GM19043 (cell line): ENCODE results near the gene WFIKKN1.

ENCODE experiments used
- ATAC-seq: cut with Tn5 transposase; IDR thresholded peaks from one replicate; pipeline ENCODE4 v1.9.1; 2021; ENCODE audit warnings: low read depth; ENCODE audit not compliant: unreplicated experiment

The WFIKKN1 gene

GRCh38 chr16:672371-672770, 41.6 kb downstream of the WFIKKN1 start:
- ATAC-seq: no peak

- ATAC-seq: no peak
Measured at GRCh38 chr16:672851-673250, 42.1 kb downstream of the WFIKKN1 start.

- ATAC-seq: no peak
Measured at GRCh38 chr16:673399-673991, 42.7 kb downstream of the WFIKKN1 start.

GRCh38 chr16:674214-674881, 43.6 kb downstream of the WFIKKN1 start:
- ATAC-seq: no peak

- no peak for ATAC-seq
Measured at GRCh38 chr16:674968-675883, 44.4 kb downstream of the WFIKKN1 start, which contains the start of gene RHBDL1. Gene RHBDL1 (plus strand): TSS chr16:675671. CDS start chr16:675791, 120 bp downstream.

GRCh38 chr16:675884-676564, 45.2 kb downstream of the WFIKKN1 start:
- no peak for ATAC-seq

- no peak for ATAC-seq
Measured at GRCh38 chr16:676565-676902, 45.7 kb downstream of the WFIKKN1 start.

GRCh38 chr16:676913-677312, 46.1 kb downstream of the WFIKKN1 start:
- no peak for ATAC-seq

GRCh38 chr16:677316-678190, 46.8 kb downstream of the WFIKKN1 start:
- ATAC-seq: no peak

- no peak for ATAC-seq
Measured at GRCh38 chr16:678209-678857, 47.5 kb downstream of the WFIKKN1 start.

- ATAC-seq: no peak
Measured at GRCh38 chr16:678858-679813, 48.4 kb downstream of the WFIKKN1 start.

GRCh38 chr16:679814-680624, 49.2 kb downstream of the WFIKKN1 start, which contains the start of gene STUB1:
Gene STUB1 (plus strand): TSS chr16:680410. CDS start chr16:680526, 116 bp downstream.
- peak; percentile 39 for ATAC-seq

- ATAC-seq: no peak
Measured at GRCh38 chr16:680625-680945, 49.8 kb downstream of the WFIKKN1 start.

GRCh38 chr16:680967-681745, 50.4 kb downstream of the WFIKKN1 start:
- no peak for ATAC-seq

- no peak for ATAC-seq
Measured at GRCh38 chr16:681746-682427, 51.1 kb downstream of the WFIKKN1 start.
